ENCODE measurements around the gene OOSP1. TPM values are rescaled to one million over a fixed set of nuclear protein-coding genes. Genes with fewer than 3 reads are reported as not detected.
"Not testable (repeated sequence)": the region's sequence is repeated elsewhere in the genome, so short reads cannot be mapped to it uniquely, and the experiment has no call there.

Gene OOSP1
- total RNA-seq (2014; rRNA removed; shearing (Covaris generic)), result not detected in 2 replicates

- DNase-seq (ENCODE audit: low spot score), result no peak
Measured at GRCh38 chr11:59938132-59938531, at the start of gene OOSP1. TSS of gene OOSP1 (plus strand) at chr11:59938432. CDS start at chr11:59938455, 23 bp downstream.

GRCh38 chr11:59891781-59892181 is 46.5 kb upstream of the OOSP1 start:
- DNase-seq (ENCODE audit: low spot score), result no peak

- DNase-seq (ENCODE audit: low spot score), result no peak
Measured at GRCh38 chr11:59894616-59895015, 43.6 kb upstream of the OOSP1 start.

GRCh38 chr11:59898046-59898445 is 40.2 kb upstream of the OOSP1 start:
- no peak for DNase-seq (ENCODE audit: low spot score)

GRCh38 chr11:59898650-59899049 is 39.6 kb upstream of the OOSP1 start:
- DNase-seq (ENCODE audit: low spot score), result peak; percentile 46

GRCh38 chr11:59899532-59899931 is 38.7 kb upstream of the OOSP1 start:
- DNase-seq (ENCODE audit: low spot score), result no peak

- no peak for DNase-seq (ENCODE audit: low spot score)
Measured at GRCh38 chr11:59900366-59901126, 37.7 kb upstream of the OOSP1 start.

- peak; percentile 70 for DNase-seq (ENCODE audit: low spot score)
Measured at GRCh38 chr11:59901306-59901705, 36.9 kb upstream of the OOSP1 start.

GRCh38 chr11:59903569-59903968 is 34.7 kb upstream of the OOSP1 start:
- not testable (repeated sequence) for DNase-seq (ENCODE audit: low spot score)

- DNase-seq (ENCODE audit: low spot score), result no peak
Measured at GRCh38 chr11:59918480-59918879, 19.8 kb upstream of the OOSP1 start.

- peak; percentile 91 for DNase-seq (ENCODE audit: low spot score)
Measured at GRCh38 chr11:59918987-59919589, 19.1 kb upstream of the OOSP1 start.

GRCh38 chr11:59923813-59924212 is 14.4 kb upstream of the OOSP1 start:
- DNase-seq (ENCODE audit: low spot score), result no peak

GRCh38 chr11:59931688-59932087 is 6.5 kb upstream of the OOSP1 start:
- DNase-seq (ENCODE audit: low spot score), result no peak

- DNase-seq (ENCODE audit: low spot score), result no peak
Measured at GRCh38 chr11:59938718-59939117, 486 bp downstream of the OOSP1 start.

- no peak for DNase-seq (ENCODE audit: low spot score)
Measured at GRCh38 chr11:59939482-59939881, 1.2 kb downstream of the OOSP1 start.

- DNase-seq (ENCODE audit: low spot score), result no peak
Measured at GRCh38 chr11:59941091-59941490, 2.9 kb downstream of the OOSP1 start.

GRCh38 chr11:59943997-59944714 is 5.9 kb downstream of the OOSP1 start:
- DNase-seq (ENCODE audit: low spot score), result no peak

GRCh38 chr11:59944720-59945119 is 6.5 kb downstream of the OOSP1 start:
- no peak for DNase-seq (ENCODE audit: low spot score)

- DNase-seq (ENCODE audit: low spot score), result no peak
Measured at GRCh38 chr11:59953463-59954218, 15.4 kb downstream of the OOSP1 start.

- DNase-seq (ENCODE audit: low spot score), result no peak
Measured at GRCh38 chr11:59954219-59954847, 16.1 kb downstream of the OOSP1 start.

GRCh38 chr11:59957094-59957493 is 18.9 kb downstream of the OOSP1 start:
- no peak for DNase-seq (ENCODE audit: low spot score)
